H9 (cell line): ENCODE measurements around the gene SLC12A9. TPM values are rescaled to one million over a fixed set of nuclear protein-coding genes. Genes with fewer than 3 reads are reported as not detected.

Source experiments
- DNase-seq: peaks from one replicate; pipeline ENCODE4 v3.0.0-alpha.2; 2017
- H2AFZ ChIP-seq: one replicate; pipeline ENCODE4 v1.6.1; 2013; ENCODE audit warnings: mild to moderate bottlenecking, low read length, control low read depth, moderate library complexity
- H2AK5ac ChIP-seq: 2 replicates; pipeline ENCODE4 v1.6.1; 2013; ENCODE audit warnings: low read length, control low read depth, mixed read lengths; ENCODE audit not compliant: insufficient read length
- H2BK120ac ChIP-seq: one replicate; pipeline ENCODE4 v1.6.1; 2013; ENCODE audit warnings: low read depth, mild to moderate bottlenecking, low read length, control low read depth, inconsistent platforms; ENCODE audit not compliant: poor library complexity, severe bottlenecking
- H2BK12ac ChIP-seq: 2 replicates; pipeline ENCODE4 v1.6.1; 2013; ENCODE audit warnings: low read length, control low read depth, mixed read lengths, low read depth; ENCODE audit not compliant: insufficient read length
- H2BK15ac ChIP-seq: 2 replicates; pipeline ENCODE4 v1.6.1; 2013; ENCODE audit warnings: low read depth, low read length, control low read depth
- H2BK20ac ChIP-seq: one replicate; pipeline ENCODE4 v1.6.1; 2013; ENCODE audit warnings: low read depth, mild to moderate bottlenecking, low read length, control low read depth, inconsistent platforms; ENCODE audit not compliant: poor library complexity, severe bottlenecking
- H2BK5ac ChIP-seq: 2 replicates; pipeline ENCODE4 v1.6.1; 2013; ENCODE audit warnings: low read length, control low read depth, mixed read lengths; ENCODE audit not compliant: insufficient read length
- H3K14ac ChIP-seq: 2 replicates; pipeline ENCODE4 v1.6.1; 2013; ENCODE audit warnings: low read length, control low read depth; ENCODE audit not compliant: insufficient read depth
- H3K18ac ChIP-seq: 2 replicates; pipeline ENCODE4 v1.6.1; 2013; ENCODE audit warnings: low read depth, mild to moderate bottlenecking, mixed read lengths, low read length, control low read depth; ENCODE audit not compliant: insufficient read length
- H3K23ac ChIP-seq: 2 replicates; pipeline ENCODE4 v1.6.1; 2013; ENCODE audit warnings: low read length, control low read depth, mixed read lengths, low read depth; ENCODE audit not compliant: insufficient read length
- H3K23me2 ChIP-seq: 2 replicates; pipeline ENCODE4 v1.6.1; 2013; ENCODE audit warnings: low read depth, mild to moderate bottlenecking, mixed read lengths, low read length, control low read depth; ENCODE audit not compliant: insufficient read length, poor library complexity, severe bottlenecking
- H3K27ac ChIP-seq: 2 replicates; pipeline ENCODE4 v1.5.1; 2013; ENCODE audit warnings: low read length, control low read depth, mixed read lengths, low read depth; ENCODE audit not compliant: insufficient read length
- H3K27me3 ChIP-seq: 2 replicates; pipeline ENCODE4 v1.6.1; 2013; ENCODE audit warnings: low read length, control low read depth, inconsistent platforms; ENCODE audit not compliant: insufficient read depth
- H3K4ac ChIP-seq: 2 replicates; pipeline ENCODE4 v1.6.1; 2013; ENCODE audit warnings: low read depth, mild to moderate bottlenecking, control low read depth, inconsistent platforms, low read length, moderate library complexity
- H3K4me1 ChIP-seq: 2 replicates; pipeline ENCODE4 v1.6.1; 2013; ENCODE audit warnings: low read length, control low read depth, inconsistent platforms; ENCODE audit not compliant: insufficient read depth
- H3K4me2 ChIP-seq: 2 replicates; pipeline ENCODE4 v1.6.1; 2013; ENCODE audit warnings: low read length, control low read depth, mixed read lengths; ENCODE audit not compliant: insufficient read length, insufficient read depth
- H3K56ac ChIP-seq: 2 replicates; pipeline ENCODE4 v1.6.1; 2013; ENCODE audit warnings: low read depth, mild to moderate bottlenecking, mixed read lengths, low read length, control low read depth; ENCODE audit not compliant: insufficient read length
- H3K79me1 ChIP-seq: 2 replicates; pipeline ENCODE4 v1.6.1; 2013; ENCODE audit warnings: low read depth, mild to moderate bottlenecking, moderate library complexity, low read length, control low read depth, inconsistent platforms; ENCODE audit not compliant: insufficient read depth, poor library complexity, severe bottlenecking
- H3K79me2 ChIP-seq: 2 replicates; pipeline ENCODE4 v1.6.1; 2013; ENCODE audit warnings: low read length, control low read depth, inconsistent platforms; ENCODE audit not compliant: insufficient read depth
- H3K9ac ChIP-seq: 2 replicates; pipeline ENCODE4 v1.6.1; 2013; ENCODE audit warnings: low read length, control low read depth, mixed read lengths; ENCODE audit not compliant: insufficient read length; ENCODE audit errors: extremely low read depth
- H3K9me3 ChIP-seq: one replicate; pipeline ENCODE4 v1.6.1; 2013; ENCODE audit warnings: low read depth, low read length, inconsistent platforms; ENCODE audit not compliant: control insufficient read depth
- H3T11ph ChIP-seq: one replicate; pipeline ENCODE4 v1.6.1; 2013; ENCODE audit warnings: mild to moderate bottlenecking, low read length, control low read depth, inconsistent platforms
- H4K20me1 ChIP-seq: one replicate; pipeline ENCODE4 v1.6.1; 2013; ENCODE audit not compliant: control insufficient read depth, insufficient read length, insufficient read depth
- H4K5ac ChIP-seq: 2 replicates; pipeline ENCODE4 v1.6.1; 2013; ENCODE audit warnings: low read depth, mild to moderate bottlenecking, mixed read lengths, low read length, control low read depth; ENCODE audit not compliant: insufficient read length
- H4K8ac ChIP-seq: replicated peaks from 2 replicates; pipeline ENCODE4 v1.6.1; 2013; ENCODE audit warnings: low read length, control low read depth, mixed read lengths, low read depth; ENCODE audit not compliant: insufficient read length
- H4K91ac ChIP-seq: 2 replicates; pipeline ENCODE4 v1.6.1; 2013; ENCODE audit warnings: low read depth, mild to moderate bottlenecking, moderate library complexity, mixed read lengths, low read length, control low read depth; ENCODE audit not compliant: insufficient read length
- H3K27ac Mint-ChIP-seq, 3 experiments: 2 replicates in 2 of 3; 3 replicates in 1 of 3; pipeline ENCODE4 v1.8.0; 2020 to 2021; ENCODE audit warnings: mixed read lengths in 3 of 3, mild to moderate bottlenecking in 1 of 3, moderate library complexity in 1 of 3
- H3K27me3 Mint-ChIP-seq: 2 replicates; pipeline ENCODE4 v1.8.0; 2021; ENCODE audit warnings: low read depth, mild to moderate bottlenecking, moderate library complexity, mixed read lengths
- H3K36me3 Mint-ChIP-seq, 3 experiments: 2 replicates in 2 of 3; 3 replicates in 1 of 3; pipeline ENCODE4 v1.8.0; 2020 to 2021; ENCODE audit warnings: low read depth in 3 of 3, mixed read lengths in 3 of 3; ENCODE audit not compliant: insufficient read depth in 1 of 3
- H3K4me1 Mint-ChIP-seq, 2 experiments: 2 replicates each; pipeline ENCODE4 v1.8.0; 2020; ENCODE audit warnings: mixed read lengths in 2 of 2
- H3K4me3 Mint-ChIP-seq, 2 experiments: 2 replicates in 1 of 2; 3 replicates in 1 of 2; pipeline ENCODE4 v1.8.0; 2020 to 2021; ENCODE audit warnings: mild to moderate bottlenecking in 2 of 2, mixed read lengths in 2 of 2, moderate library complexity in 1 of 2
- H3K9me3 Mint-ChIP-seq, 2 experiments: 2 replicates in 1 of 2; 3 replicates in 1 of 2; pipeline ENCODE4 v1.8.0; 2020; ENCODE audit warnings: mild to moderate bottlenecking in 2 of 2, mixed read lengths in 2 of 2, moderate library complexity in 1 of 2
- WGBS: extraction: QIAGEN DNeasy Blood & Tissue Kit; methylation state at CpG from one replicate; pipeline ENCODE4 v1.1.7; 2013; ENCODE audit warnings: missing lambda C conversion rate, low lambda C conversion rate, mixed read lengths; ENCODE audit not compliant: insufficient read length; ENCODE audit errors: extremely low coverage; 5-methylcytosine and 5-hydroxymethylcytosine counted together
- total RNA-seq: library from RNA; stranded (reverse); gene quantifications from 2 replicates; pipeline ENCODE4 v1.2.1, GENCODE V29; 2021
- TF ChIP-seq, protein P1 (sequence below): fragments of 200-600 bp; sonication (generic); conservative IDR thresholded peaks from 3 replicates; pipeline ENCODE4 v1.8.0; 2021; ENCODE audit warnings: antibody characterized with exemption, mild to moderate bottlenecking

The SLC12A9 gene
- total RNA-seq, 1 experiment from 2014 or later = 43.0 TPM

DNA sequence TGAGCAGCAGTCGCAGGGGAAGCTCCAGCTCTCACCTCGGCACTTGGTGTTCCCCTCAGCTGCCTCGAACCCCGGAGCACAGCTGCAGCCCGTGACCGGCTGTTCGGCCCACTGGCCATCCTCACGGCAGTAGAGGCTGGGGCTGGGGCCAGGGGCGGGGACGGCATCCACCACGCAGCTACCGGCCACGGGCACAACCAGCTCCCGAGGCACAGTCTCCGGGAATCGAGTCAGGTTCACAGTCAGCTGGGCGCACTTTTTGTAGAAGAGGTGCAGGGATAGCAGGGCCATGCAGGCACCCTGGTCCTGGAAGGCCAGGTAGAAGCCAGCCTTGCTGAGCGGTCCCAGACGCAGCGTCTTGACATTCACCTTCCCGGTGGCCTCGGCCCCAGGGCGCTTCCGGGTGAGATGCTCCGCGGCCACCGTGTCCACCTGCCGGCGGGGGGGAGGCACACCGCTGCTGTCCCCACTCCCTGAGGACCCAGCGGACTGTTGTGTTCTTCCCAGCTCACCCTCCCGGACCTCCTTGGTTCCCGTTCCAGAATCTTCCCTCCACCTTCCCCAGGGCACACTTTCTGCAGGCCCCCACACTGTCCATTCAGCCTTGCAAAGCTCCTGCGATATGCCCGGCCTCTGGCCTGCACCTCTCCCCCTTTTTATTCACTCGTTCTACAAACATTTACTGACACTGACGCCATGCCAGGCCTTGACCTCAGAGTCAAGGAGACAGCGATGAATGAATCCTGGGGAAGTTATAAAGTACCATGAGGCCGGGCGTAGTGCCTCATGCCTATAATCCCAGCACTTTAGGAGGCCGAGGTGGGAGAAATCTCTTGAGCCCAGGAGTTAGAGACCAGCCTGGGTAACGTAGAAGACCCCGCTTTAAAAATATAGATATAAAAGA is 30.0 kb upstream of the SLC12A9 start:
- Histone ChIP-seq H3K4me2 (no peak overlapping the region), H3K79me2 (peaks cover 15% of the 10 kb centered on the region), H4K8ac (no peak overlapping the region), H3K18ac (no peak overlapping the region), H3K27ac (no peak overlapping the region), H3K4ac (no peak overlapping the region), H4K91ac (no peak overlapping the region), H2BK12ac (no peak overlapping the region), H3K23me2 (peaks cover 16% of the 10 kb centered on the region), H3K9me3 (no peaks in the 10 kb centered on the region), H2BK15ac (no peak overlapping the region), H3K56ac (no peak overlapping the region), H4K20me1 (no peaks in the 10 kb centered on the region), H2AFZ (no peak overlapping the region), H2AK5ac (no peak overlapping the region), H2BK20ac (no peak overlapping the region), H3K9ac (no peak overlapping the region), H3K23ac (no peak overlapping the region), H2BK5ac (no peak overlapping the region), H3K79me1 (peaks cover 21% of the 10 kb centered on the region), H3K27me3 (no peaks in the 10 kb centered on the region), H2BK120ac (no peak overlapping the region), H3K14ac (no peak overlapping the region), H3K4me1 (peaks cover 7% of the 10 kb centered on the region; the same call in 1 of the 2 replicates), H3T11ph (no peak overlapping the region), H4K5ac (no peak overlapping the region)
- Mint-ChIP-seq H3K27me3 (no peaks in the 10 kb centered on the region; the same call in none of the 2 replicates), H3K36me3 (peaks cover 48 to 81% (median 81%) of the 10 kb centered on the region in 3 experiments; a peak in 6 of 7 replicates), H3K4me3 (no peak overlapping the region), H3K4me1 (peaks cover 16 to 23% of the 10 kb centered on the region in 2 experiments), H3K27ac (peak overlapping the region in 2 of 3 experiments; percentile 14 to 84; a peak in 2 of 7 replicates), H3K9me3 (peaks cover 0 to 2% of the 10 kb centered on the region in 2 experiments; a peak in 1 of 5 replicates)
- DNase-seq = no peak
- no CpG with 5 or more reads among the region's 43 CpGs for WGBS
- TF ChIP-seq, protein P1, sequence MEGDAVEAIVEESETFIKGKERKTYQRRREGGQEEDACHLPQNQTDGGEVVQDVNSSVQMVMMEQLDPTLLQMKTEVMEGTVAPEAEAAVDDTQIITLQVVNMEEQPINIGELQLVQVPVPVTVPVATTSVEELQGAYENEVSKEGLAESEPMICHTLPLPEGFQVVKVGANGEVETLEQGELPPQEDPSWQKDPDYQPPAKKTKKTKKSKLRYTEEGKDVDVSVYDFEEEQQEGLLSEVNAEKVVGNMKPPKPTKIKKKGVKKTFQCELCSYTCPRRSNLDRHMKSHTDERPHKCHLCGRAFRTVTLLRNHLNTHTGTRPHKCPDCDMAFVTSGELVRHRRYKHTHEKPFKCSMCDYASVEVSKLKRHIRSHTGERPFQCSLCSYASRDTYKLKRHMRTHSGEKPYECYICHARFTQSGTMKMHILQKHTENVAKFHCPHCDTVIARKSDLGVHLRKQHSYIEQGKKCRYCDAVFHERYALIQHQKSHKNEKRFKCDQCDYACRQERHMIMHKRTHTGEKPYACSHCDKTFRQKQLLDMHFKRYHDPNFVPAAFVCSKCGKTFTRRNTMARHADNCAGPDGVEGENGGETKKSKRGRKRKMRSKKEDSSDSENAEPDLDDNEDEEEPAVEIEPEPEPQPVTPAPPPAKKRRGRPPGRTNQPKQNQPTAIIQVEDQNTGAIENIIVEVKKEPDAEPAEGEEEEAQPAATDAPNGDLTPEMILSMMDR = no peak
